Panc1 (cell line): ENCODE data around the gene LDLRAD4. TPM values are rescaled to one million over a fixed set of nuclear protein-coding genes. Genes with fewer than 3 reads are reported as not detected.

Source experiments
- ATAC-seq: fragments of 200-7000 bp; cut with Tn5 transposase; 2 replicates; pipeline ENCODE4 v1.9.1; 2020; ENCODE audit warnings: mild to moderate bottlenecking, moderate library complexity
- BruUV-seq: library from RNA; stranded (reverse); fragments of 400-500 nt; replicated peaks from 2 replicates; lab custom pipeline; 2021; lab: Mats Ljungman, UMichigan
- CTCF ChIA-PET: fragments of 300-600 bp; sonication (Branson Sonifier 250); formaldehyde crosslinking; loops from one replicate; lab custom pipeline; 2022; ENCODE audit warnings: antibody characterized with exemption; lab: Charles Lee
- POLR2A ChIA-PET: fragments of 300-600 bp; sonication (Branson Sonifier 250); formaldehyde crosslinking; loops from one replicate; lab custom pipeline; 2022; ENCODE audit warnings: antibody characterized with exemption; lab: Charles Lee
- DNase-seq: peaks from one replicate; pipeline ENCODE4 v3.0.0-alpha.2; 2010; ENCODE audit warnings: low read depth, low spot score
- H3K27ac ChIP-seq: 2 replicates; pipeline ENCODE4 v1.5.1; 2011; ENCODE audit warnings: mild to moderate bottlenecking, low read length, inconsistent platforms
- H3K27me3 ChIP-seq: fragments of 200-500 bp; sonication (Bioruptor generic); 2 replicates; pipeline ENCODE4 v1.6.0; 2014; ENCODE audit warnings: low read length, inconsistent platforms; ENCODE audit not compliant: control insufficient read depth, insufficient read depth
- H3K36me3 ChIP-seq: fragments of 200-500 bp; sonication (Bioruptor generic); 2 replicates; pipeline ENCODE4 v1.5.1; 2014; ENCODE audit warnings: inconsistent platforms, mild to moderate bottlenecking, low read length, moderate library complexity; ENCODE audit not compliant: control insufficient read depth, insufficient read depth
- H3K4me1 ChIP-seq: 2 replicates; pipeline ENCODE4 v1.5.1; 2011; ENCODE audit warnings: inconsistent platforms, mild to moderate bottlenecking, low read length, moderate library complexity; ENCODE audit not compliant: control insufficient read depth, insufficient read depth
- H3K4me3 ChIP-seq, 2 experiments: 2 replicates each; pipeline ENCODE4 v1.5.1; 2011 to 2012; ENCODE audit warnings: low read depth in 2 of 2, low read length in 2 of 2, mild to moderate bottlenecking in 2 of 2, inconsistent platforms in 1 of 2, moderate library complexity in 1 of 2
- H3K9me3 ChIP-seq: fragments of 200-500 bp; sonication (Bioruptor generic); 2 replicates; pipeline ENCODE4 v1.5.1; 2014; ENCODE audit warnings: low read depth, mild to moderate bottlenecking, inconsistent platforms, low read length, moderate library complexity; ENCODE audit not compliant: control insufficient read depth, insufficient read depth
- CTCF ChIP-seq: fragments of 450-650 bp; IDR thresholded peaks from 2 replicates; pipeline ENCODE4 v1.5.1; 2017; ENCODE audit warnings: mild to moderate bottlenecking
- POLR2AphosphoS5 ChIP-seq: IDR thresholded peaks from 2 replicates; pipeline ENCODE4 v1.6.1; 2012; ENCODE audit warnings: mild to moderate bottlenecking, low read depth, low read length, moderate library complexity
- REST ChIP-seq, 2 experiments: IDR thresholded peaks; 2 replicates each; pipeline ENCODE4 v1.6.1; 2011 to 2012; ENCODE audit warnings: low read depth in 2 of 2, control low read depth in 1 of 2, low read length in 1 of 2, mild to moderate bottlenecking in 1 of 2, moderate library complexity in 1 of 2; ENCODE audit not compliant: insufficient read depth in 1 of 2
- SIN3A ChIP-seq: IDR thresholded peaks from 2 replicates; pipeline ENCODE4 v1.6.1; 2012; ENCODE audit warnings: low read depth, mild to moderate bottlenecking, low read length, moderate library complexity, borderline replicate concordance; ENCODE audit not compliant: insufficient read depth
- TCF7L2 ChIP-seq: IDR thresholded peaks from 2 replicates; pipeline ENCODE4 v1.6.1; 2011; ENCODE audit warnings: mild to moderate bottlenecking, low read depth, low read length, inconsistent platforms
- in situ Hi-C: cut with HindIII; loops from 2 replicates; pipeline ENCODE4 v1.10.0; 2016; ENCODE audit warnings: low sequenced_read_pairs, low pct_unique_long_range_greater_than_20kb
- intact Hi-C: fragments of 100-400 bp; cut with micrococcal nuclease; formaldehyde crosslinking; loops from one replicate; pipeline ENCODE4 v1.10.0; 2022; ENCODE audit not compliant: unreplicated experiment
- total RNA-seq: library from RNA; stranded (reverse); gene quantifications from one replicate; pipeline ENCODE4 v1.2.1, GENCODE V29; 2021; ENCODE audit not compliant: unreplicated experiment

Gene LDLRAD4
- total RNA-seq, 1 experiment from 2014 or later: 0.28 TPM

GRCh38 chr18:13175266-13175665, 43.3 kb upstream of the LDLRAD4 start:
- no peaks in the 10 kb centered on the region; the same call in 1 of the 2 replicates for H3K4me1 ChIP-seq
- H3K36me3 ChIP-seq: no peaks in the 10 kb centered on the region
- intact Hi-C loops (no loop called here), in situ Hi-C loops (no loop called here)
- ChIA-PET POLR2A (no interaction called here), CTCF (no interaction called here)
- no peaks in the 10 kb centered on the region for H3K9me3 ChIP-seq
- no peaks in the 10 kb centered on the region for H3K27me3 ChIP-seq
- ATAC-seq (no peak), DNase-seq (no peak)
- TF ChIP-seq TCF7L2 (no peak), REST (IDR thresholded peaks at IDR 0.05; ENCODE audit: insufficient read depth in 1 of 2, low read depth in 2 of 2, low read length in 1 of 2) (no peak), CTCF (no peak), SIN3A (no peak), POLR2AphosphoS5 (no peak)
- H3K27ac ChIP-seq: no peak overlapping the region
- BruUV-seq: no TSS peak
- H3K4me3 ChIP-seq: no peak overlapping the region

GRCh38 chr18:13175754-13176210, 42.8 kb upstream of the LDLRAD4 start:
- POLR2A ChIA-PET: no interaction called here
- Histone ChIP-seq H3K27me3 (no peaks in the 10 kb centered on the region), H3K4me1 (no peaks in the 10 kb centered on the region; the same call in 1 of the 2 replicates), H3K9me3 (no peaks in the 10 kb centered on the region), H3K27ac (no peak overlapping the region), H3K36me3 (no peaks in the 10 kb centered on the region), H3K4me3 (no peak overlapping the region)
- intact Hi-C loops: no loop called here
- in situ Hi-C loops: no loop called here
- ATAC-seq (no peak), DNase-seq (no peak)
- CTCF ChIA-PET: no interaction called here
- no TSS peak for BruUV-seq
- TF ChIP-seq TCF7L2 (no peak), REST (IDR thresholded peaks at IDR 0.05; ENCODE audit: insufficient read depth in 1 of 2, low read depth in 2 of 2, low read length in 1 of 2) (no peak), POLR2AphosphoS5 (no peak), CTCF (no peak), SIN3A (no peak)
